HCT116 (cell line): ENCODE results near the gene JAK1.

Experiments
- CEBPB ChIP-seq: IDR thresholded peaks from 2 replicates; pipeline ENCODE4 v1.6.1; 2012; ENCODE audit warnings: low read depth
- CTCF ChIP-seq, 3 experiments: fragments of 200-600 bp in 1 of 3; sonication (generic) in 1 of 3; IDR thresholded peaks in 2 of 3; conservative IDR thresholded peaks in 1 of 3; 2 replicates each; pipeline ENCODE4 v1.5.1; 2012 to 2017; ENCODE audit warnings: low read depth in 2 of 3, low read length in 2 of 3, antibody characterized with exemption in 1 of 3, borderline replicate concordance in 1 of 3, control low read depth in 1 of 3, mild to moderate bottlenecking in 1 of 3, mixed read lengths in 1 of 3, mixed run types in 1 of 3, moderate library complexity in 1 of 3; ENCODE audit not compliant: insufficient read depth in 1 of 3
- EZH2 ChIP-seq: fragments of 200-600 bp; sonication (generic); IDR thresholded peaks from 2 replicates; pipeline ENCODE4 v1.6.1; 2017; ENCODE audit warnings: antibody characterized with exemption, mixed run types
- FOSL1 ChIP-seq: IDR thresholded peaks from 2 replicates; pipeline ENCODE4 v1.6.1; 2012; ENCODE audit warnings: low read depth
- MAX ChIP-seq: IDR thresholded peaks from 2 replicates; pipeline ENCODE4 v1.6.1; 2012
- POLR2A ChIP-seq: IDR thresholded peaks from 2 replicates; pipeline ENCODE4 v1.7.0; 2011; ENCODE audit warnings: borderline replicate concordance; ENCODE audit not compliant: insufficient read depth, insufficient read length; ENCODE audit errors: extremely low read depth
- REST ChIP-seq: IDR thresholded peaks from 2 replicates; pipeline ENCODE4 v1.6.1; 2012; ENCODE audit warnings: low read depth
- SIN3A ChIP-seq: IDR thresholded peaks from 2 replicates; pipeline ENCODE4 v1.6.1; 2012; ENCODE audit warnings: low read depth
- YY1 ChIP-seq: IDR thresholded peaks from 2 replicates; pipeline ENCODE4 v1.6.1; 2011; ENCODE audit warnings: low read length, low read depth, moderate library complexity, mild to moderate bottlenecking; ENCODE audit not compliant: insufficient replicate concordance; ENCODE audit errors: extremely low read depth
- ZBTB33 ChIP-seq: IDR thresholded peaks from 2 replicates; pipeline ENCODE4 v1.6.1; 2011; ENCODE audit warnings: mild to moderate bottlenecking, low read length, moderate library complexity; ENCODE audit not compliant: insufficient replicate concordance; ENCODE audit errors: extremely low read depth
- ZFX ChIP-seq: fragments of 450-650 bp; IDR thresholded peaks from 2 replicates; pipeline ENCODE4 v1.6.1; 2017

- TF ChIP-seq CTCF (IDR thresholded peaks at IDR 0.05 in 2 of 3, conservative IDR thresholded peaks at IDR 0.05 in 1 of 3; ENCODE audit: borderline replicate concordance in 1 of 3, insufficient read depth in 1 of 3, low read depth in 2 of 3, low read length in 2 of 3) = no peak
- no peak for TF ChIP-seq POLR2A
- no peak for TF ChIP-seq CEBPB
- TF ChIP-seq FOSL1 = no peak
- TF ChIP-seq ZFX = no peak
- TF ChIP-seq EZH2 = no peak
- no peak for TF ChIP-seq REST
- no peak for TF ChIP-seq MAX
- no peak for TF ChIP-seq SIN3A
- no peak for TF ChIP-seq ZBTB33
- TF ChIP-seq YY1 = no peak
These were observed 44.6 kb downstream of the JAK1 start for GRCh38 chr1:64921771-64922170.
